NOMO-1 (cell line): ENCODE data around the gene OTOS.

Source experiments
- DNase-seq, 2 experiments: peaks; one replicate each; lab custom pipeline; 2025; ENCODE audit not compliant: unreplicated experiment in 2 of 2; lab: John Stamatoyannopoulos, UW

The OTOS gene

GRCh38 chr2:240123821-240124650 lies 16.4 kb downstream of the OTOS start:
- DNase-seq = no peak

GRCh38 chr2:240121675-240122074 lies 18.8 kb downstream of the OTOS start:
- DNase-seq = no peak

GRCh38 chr2:240121190-240121589 lies 19.3 kb downstream of the OTOS start:
- DNase-seq = no peak

GRCh38 chr2:240114233-240114632 lies 26.2 kb downstream of the OTOS start:
- DNase-seq = no peak

GRCh38 chr2:240112914-240113690 lies 27.4 kb downstream of the OTOS start:
- DNase-seq = no peak

GRCh38 chr2:240111253-240111652 lies 29.2 kb downstream of the OTOS start:
- no peak for DNase-seq

- no peak for DNase-seq
Measured at GRCh38 chr2:240109386-240109785, 31.1 kb downstream of the OTOS start.

GRCh38 chr2:240107477-240107796 lies 33.0 kb downstream of the OTOS start:
- no peak for DNase-seq

GRCh38 chr2:240106765-240107476 lies 33.5 kb downstream of the OTOS start:
- no peak for DNase-seq

- DNase-seq = no peak
Measured at GRCh38 chr2:240105982-240106381, 34.5 kb downstream of the OTOS start.

GRCh38 chr2:240103136-240103535 lies 37.3 kb downstream of the OTOS start:
- no peak for DNase-seq

- DNase-seq = no peak
Measured at GRCh38 chr2:240098349-240098748, 42.1 kb downstream of the OTOS start.

GRCh38 chr2:240095556-240096523 lies 44.6 kb downstream of the OTOS start:
- no peak for DNase-seq

- DNase-seq = no peak
Measured at GRCh38 chr2:240089306-240089705, 51.2 kb downstream of the OTOS start.
